ENCODE measurements around the gene SCN9A.

The SCN9A gene

GRCh38 chr2:166167449-166167848, 208.3 kb downstream of the SCN9A start:
- DNase-seq = no peak

DNA sequence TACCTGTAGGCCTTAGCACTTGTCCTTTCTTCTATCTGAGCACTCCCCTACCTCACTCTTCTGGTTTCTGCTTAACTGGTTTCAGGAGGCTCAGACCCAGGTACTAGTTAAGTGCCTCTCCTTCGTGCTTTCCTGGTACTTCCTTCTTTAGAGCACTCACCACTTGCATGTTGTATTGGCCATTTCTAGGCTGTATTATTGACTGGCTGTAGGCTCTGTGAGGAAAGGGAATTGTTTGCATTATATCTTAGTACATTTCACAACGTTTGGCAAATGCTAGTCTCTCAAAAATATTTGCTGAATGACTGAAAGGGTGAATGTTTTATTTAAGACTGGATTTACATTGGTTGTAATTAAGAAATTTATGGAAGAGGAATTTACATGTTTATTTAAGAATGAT, 212.0 kb downstream of the SCN9A start:
- DNase-seq = no peak

- peak; percentile 4 for DNase-seq
Measured at GRCh38 chr2:166158546-166158945, 217.2 kb downstream of the SCN9A start.

DNA sequence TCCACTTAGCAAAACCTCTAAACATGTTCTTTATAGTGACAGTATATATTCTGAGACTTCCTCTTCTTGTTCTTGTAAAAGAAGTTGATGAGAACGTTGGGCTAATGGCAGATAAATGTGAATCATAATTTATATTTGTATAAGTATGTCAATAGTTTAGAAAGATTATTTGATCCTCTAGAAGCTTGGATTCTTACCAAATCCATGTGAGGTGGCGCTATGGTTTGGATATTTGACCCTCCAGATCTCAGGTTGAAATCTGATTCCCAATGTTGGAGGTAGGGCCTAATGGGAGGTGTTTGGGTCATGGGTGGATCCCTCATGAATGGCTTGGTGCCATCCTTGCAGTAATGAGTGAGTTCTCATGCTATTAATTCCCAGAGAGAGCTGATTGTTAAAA, 218.2 kb downstream of the SCN9A start:
- no peak for DNase-seq

DNA sequence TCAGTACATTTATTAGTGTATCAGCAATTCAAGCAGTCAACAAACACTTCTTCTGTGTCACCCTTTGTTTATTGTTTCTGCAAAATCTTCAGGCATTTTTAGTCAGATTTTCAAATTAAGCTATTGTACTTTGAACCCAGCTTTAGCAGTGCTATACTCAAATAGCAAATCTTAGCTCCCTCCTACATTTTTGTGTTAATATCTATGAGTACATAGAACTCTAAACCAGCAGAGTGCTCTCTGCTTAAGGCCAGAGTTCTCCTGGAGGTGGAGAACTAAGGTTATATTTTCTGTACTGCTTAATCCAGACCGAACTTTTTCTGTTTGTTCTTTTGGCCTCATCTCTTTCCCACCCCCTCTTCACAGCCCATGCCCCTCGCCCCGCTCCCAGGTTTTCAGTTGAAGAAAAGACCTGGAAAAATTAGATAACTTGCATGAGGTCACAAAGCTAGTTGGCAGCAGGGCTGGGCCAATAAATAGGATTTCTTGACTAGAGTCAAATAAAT, 218.7 kb downstream of the SCN9A start:
- no peak for DNase-seq

DNA sequence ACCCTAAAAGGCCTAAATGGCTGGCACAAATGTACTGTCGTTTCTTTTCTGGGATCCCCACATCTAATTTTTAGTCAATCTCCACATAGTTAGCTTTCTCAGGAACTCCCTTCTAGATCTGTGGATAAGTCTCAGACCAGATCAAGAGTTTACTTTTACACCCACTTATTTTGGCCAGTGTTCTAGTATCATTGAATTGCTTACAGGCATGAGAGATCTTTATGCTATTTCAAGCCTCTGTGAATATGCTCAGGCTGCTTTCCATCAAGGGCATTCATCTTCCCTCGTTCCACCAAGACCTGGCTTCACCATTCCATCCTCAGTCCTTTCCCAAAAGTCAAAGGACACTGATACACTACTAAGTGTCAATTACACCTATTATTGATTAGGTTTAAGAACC, 220.2 kb downstream of the SCN9A start:
- DNase-seq = no peak

DNA sequence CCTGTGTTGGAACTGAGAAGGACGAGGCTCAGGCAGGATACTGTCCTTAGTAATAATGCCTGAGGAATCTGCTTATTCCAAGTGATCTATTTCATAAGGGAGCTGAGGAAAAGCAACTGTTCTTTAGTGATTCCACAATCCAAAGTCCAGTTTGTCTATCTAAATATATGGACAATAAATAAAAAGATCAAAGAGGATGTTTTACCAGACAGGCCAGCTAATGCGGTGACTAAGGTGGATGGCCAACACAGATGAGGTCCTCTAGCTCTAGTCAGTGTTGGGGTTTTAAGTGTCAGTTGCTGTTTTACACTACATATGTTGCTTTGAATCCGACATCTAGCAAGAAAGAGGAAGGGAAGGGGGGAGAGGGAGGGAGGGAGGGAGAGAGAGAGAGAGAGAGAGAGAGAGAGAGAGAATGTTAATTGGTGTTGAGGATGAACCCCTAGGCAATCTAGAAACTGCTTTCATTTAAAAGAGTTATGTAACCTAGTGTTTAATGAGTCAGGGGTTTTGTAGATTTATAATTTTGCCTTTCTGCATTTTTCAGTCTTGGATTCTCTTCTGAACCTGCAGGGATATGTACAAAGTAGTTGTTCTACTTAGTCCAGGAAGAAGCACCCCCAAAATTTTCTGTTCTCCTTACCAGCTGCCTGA, 220.9 kb downstream of the SCN9A start:
- no peak for DNase-seq

- no peak for DNase-seq
Measured at GRCh38 chr2:166152064-166152463, 223.7 kb downstream of the SCN9A start.

DNA sequence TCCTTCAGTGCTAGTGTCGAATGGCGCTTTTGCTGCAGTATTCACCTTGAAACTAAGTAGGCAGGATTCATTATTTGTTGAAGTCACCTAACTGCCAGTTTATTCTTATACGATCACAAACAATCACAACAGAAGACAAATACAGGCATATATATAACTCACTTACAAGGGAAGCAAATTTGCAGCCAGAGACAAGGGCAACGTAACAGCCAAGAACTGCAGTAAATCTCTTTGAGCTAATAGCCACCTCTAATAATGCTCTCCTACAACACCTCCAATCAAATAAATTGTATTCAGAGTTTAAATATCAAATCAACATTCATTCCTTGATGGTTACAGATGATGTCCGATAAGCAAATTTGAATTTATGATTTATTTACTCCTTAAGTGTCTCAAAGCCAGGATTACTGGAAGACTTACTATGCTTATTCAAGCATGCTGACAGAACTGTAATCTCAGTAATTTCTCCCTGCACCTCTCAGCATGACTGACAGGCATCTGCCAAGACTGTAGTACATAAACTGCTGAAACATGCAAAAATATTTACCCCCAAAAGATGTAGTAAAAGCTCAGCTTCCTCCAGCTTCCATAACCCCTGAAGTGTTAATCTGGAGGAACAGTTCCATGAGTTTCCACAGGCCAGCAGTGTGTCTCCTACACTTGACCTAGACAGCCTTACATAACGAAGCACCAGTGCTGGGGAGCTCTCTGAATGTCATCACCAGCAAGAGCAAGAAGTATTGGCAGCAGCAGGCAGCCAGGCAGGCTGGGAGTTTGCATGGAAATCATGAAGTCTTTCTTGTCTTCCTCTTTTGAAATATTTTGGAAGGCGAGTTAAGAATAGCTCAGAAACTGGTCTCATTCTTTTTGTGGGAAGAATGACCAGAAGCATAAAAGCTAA, 227.0 kb downstream of the SCN9A start:
- DNase-seq = no peak

- DNase-seq = no peak
Measured at GRCh38 chr2:166147883-166148282, 227.9 kb downstream of the SCN9A start.

Data from fibroblast of skin of right quadriceps (primary cell).